ENCODE measurements around the gene SCD5.

DNA sequence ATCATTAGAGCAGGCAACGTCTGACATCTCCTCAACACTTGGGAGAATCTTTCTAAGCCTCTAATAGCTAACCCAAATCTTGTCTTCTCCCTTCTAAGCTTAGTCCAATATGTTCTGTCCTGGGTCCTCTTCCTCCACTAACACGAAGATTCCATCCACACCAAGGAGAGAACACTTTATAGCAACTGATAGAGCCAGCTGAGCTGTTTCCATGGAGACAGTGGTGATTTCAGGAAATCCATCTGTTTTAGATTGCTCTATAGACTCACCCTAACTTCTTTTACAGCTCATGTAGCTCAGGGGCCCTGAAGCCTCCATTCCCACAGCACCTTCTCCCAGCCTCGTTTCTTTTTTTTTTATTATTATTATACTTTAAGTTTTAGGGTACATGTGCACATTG, 37.4 kb downstream of the SCD5 start:
- TF ChIP-seq POLR2AphosphoS5 (IDR thresholded peaks at IDR 0.05; ENCODE audit: insufficient read depth, low read depth, low read length) (no peak), POLR2A (IDR thresholded peaks at IDR 0.05; ENCODE audit: low read depth, low read length) (no peak), MYC (IDR thresholded peaks at IDR 0.05; ENCODE audit: low read depth, low read length) (no peak), EZH2 (IDR thresholded peaks at IDR 0.05; ENCODE audit: borderline replicate concordance, low read depth, low read length, severe bottlenecking) (no peak), MAX (IDR thresholded peaks at IDR 0.05; ENCODE audit: insufficient read depth, insufficient read length) (no peak)

All from endothelial cell of umbilical vein (primary cell).